Umbilical cord (tissue), 2 donors: ENCODE measurements around the gene KRTAP5-10. TPM values are rescaled to one million over a fixed set of nuclear protein-coding genes. Genes with fewer than 3 reads are reported as not detected.
"Not testable (repeated sequence)": the region's sequence is repeated elsewhere in the genome, so short reads cannot be mapped to it uniquely, and the experiment has no call there.

Source experiments
- DNase-seq: peaks from one replicate; pipeline ENCODE4 v3.0.0-alpha.2; 2015; ENCODE audit warnings: low spot score
- total RNA-seq: library from RNA; depleted of rRNA; stranded (reverse); fragments of >200 nt; gene quantifications from one replicate; pipeline ENCODE4 v1.2.3, GENCODE V29; 2014; ENCODE audit warnings: low replicate concordance; ENCODE audit not compliant: insufficient read depth

KRTAP5-10 gene
- total RNA-seq, 1 donor from 2014 or later = not detected

DNA sequence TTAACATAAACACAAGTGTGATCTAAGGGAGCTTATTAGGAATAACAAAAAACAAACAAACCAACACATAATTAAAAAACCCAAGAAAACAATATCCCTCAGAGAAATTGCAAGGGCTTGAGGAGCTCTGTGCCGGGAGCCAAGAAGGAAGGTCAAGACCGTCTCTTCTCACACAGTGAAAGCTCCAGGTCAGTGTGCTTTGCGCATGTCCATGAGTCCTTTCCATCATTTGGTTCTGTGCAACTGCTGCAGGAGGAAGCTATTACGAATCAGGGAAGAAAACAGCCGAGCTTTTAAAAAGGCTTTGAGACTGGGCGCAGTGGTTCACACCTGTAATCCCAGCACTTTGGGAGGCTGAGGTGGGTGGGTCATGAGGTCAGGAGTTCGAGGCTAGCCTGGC lies 23.0 kb upstream of the KRTAP5-10 start:
- no peak for DNase-seq

DNA sequence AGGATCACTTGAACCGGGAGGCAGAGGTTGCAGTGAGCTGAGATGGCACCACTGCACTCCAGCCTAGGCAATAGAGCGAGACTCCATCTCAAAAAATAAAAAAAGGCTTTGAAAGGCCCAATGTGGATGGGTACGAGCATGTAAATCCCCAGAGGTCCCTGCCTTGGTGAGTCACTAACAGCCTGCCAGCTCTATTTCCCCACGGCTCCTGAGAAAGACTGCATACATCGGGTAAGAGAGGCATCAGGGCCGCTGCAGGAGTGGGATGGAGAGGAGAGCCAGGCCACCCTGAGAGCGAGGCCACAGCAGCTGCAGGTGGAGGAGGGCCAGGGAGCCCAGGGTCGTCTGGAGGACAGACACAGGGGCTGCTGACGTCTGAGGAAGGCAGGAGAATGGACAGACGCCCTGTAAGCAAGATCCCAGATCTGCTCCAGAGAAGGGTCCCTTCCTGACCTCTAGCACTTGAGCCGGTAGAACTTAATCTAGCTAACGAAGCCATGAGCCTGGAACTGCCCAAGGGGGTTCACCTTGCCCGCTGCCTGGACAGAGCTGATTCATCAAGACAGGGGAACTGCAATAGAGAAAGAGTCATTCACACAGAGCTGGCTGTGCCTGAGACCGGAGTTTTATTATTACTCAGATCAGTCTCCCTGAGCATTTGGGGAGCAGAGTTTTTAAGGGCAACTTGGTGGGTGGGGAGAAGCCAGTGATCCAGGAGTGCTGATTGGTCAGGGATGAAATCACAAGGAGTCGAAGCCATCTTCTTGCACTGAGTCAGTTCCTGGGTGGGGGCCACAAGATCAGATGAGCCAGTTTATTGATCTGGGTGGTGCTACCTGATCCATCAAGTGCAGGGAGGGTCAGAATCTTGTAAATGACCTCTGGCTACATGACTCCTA lies 22.2 kb upstream of the KRTAP5-10 start:
- no peak for DNase-seq

DNA sequence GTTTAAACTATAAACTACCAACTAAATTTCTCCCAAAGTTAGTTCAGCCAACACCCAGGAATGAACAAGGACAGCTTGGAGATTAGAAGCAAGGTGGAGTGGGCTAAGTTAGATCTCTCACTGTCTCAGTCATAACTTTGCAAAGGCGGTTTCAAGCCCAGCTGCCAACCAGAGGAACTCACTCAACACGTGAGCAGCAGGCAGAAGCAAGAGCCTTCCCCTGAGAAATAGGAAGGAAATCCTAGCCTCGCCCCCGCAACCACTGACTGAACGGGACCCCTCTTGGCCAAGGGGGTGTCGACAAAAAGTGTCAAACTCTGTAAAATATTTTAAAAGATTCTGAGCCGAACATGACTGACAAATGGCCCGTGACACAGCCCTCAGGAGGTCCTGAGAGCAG lies 21.5 kb upstream of the KRTAP5-10 start:
- no peak for DNase-seq

DNA sequence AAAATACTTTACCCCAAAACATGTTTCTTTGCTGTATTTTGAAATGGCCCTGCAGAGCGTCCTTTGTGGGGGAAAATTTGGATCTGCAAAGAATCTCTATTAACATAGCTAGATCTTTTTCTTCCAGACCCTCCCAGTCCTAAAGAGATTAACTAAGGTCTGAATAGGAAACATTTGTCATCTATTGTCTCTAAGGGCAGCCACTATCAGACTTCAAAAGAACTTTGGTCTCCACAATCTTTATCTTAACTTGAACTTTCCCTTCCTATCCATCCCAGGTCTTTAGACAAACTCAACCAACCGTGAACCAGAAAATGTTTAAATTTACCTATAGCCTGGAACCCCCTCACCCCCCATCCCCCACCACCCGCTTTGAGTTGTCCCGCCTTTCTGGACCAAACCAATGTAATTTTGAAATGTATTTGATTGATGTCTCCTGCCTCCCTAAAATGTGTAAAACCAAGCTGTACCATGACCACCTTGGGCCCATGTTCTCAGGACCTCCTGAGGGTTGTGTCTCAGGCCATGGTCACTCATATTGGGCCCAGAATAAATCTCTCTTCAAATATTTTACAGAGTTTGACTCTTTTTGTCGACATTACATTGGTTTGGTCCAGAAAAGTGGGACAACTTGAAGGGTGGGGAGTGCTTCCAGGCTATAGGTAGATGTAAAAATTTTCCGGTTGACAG lies 20.7 kb upstream of the KRTAP5-10 start:
- DNase-seq = no peak

DNA sequence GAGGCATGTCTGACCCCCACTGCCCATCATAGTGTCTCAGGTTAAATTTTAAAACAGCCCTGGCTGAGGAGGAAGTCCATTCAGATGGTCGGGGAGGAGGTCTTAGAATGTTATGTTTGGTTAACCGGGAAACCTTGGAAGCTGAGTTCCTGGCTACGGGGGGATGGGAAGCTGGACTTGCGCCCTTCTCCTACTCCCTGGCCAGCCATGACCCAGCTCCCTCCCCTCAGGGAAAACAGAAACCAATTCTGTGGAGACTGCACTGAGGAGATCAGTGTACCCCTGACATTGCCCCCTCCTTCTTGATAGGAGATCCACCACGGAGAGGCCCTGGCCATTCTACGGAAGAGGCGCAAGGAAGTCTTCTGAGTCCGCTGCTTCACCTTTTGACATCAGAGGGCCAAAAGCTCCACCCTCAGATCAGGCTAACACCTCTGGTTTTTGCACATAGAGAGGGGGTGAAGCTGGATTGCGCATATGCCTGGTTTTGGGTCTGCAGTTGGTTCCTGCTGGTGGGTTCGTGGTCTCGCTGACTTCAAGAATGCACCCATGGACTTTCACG lies 19.9 kb upstream of the KRTAP5-10 start:
- DNase-seq = no peak

DNA sequence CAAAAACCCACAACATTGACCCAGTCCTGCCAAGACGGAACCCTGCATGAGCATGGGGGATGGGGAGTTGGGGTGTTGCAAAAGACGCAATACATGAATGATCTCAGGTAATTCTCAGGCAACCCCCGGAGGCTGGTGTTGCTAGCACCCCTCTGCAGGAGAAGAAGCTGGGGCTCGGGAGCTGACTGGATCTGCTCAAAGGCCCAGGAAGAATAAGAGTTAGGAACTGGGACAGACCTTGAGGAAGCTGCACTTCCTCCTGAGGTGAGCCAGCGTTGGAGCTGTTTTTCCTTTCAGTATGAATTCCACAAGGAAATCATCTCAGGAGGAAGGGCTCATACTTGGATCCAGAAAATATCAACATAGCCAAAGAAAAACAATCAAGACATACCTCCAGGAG lies 17.2 kb upstream of the KRTAP5-10 start, which contains the start of gene KRTAP5-9:
KRTAP5-9 (plus strand) TSS at position 301 of the 400 bp plus-strand sequence. CDS start 238 bp downstream, outside the sequence.
- no peak for DNase-seq

DNA sequence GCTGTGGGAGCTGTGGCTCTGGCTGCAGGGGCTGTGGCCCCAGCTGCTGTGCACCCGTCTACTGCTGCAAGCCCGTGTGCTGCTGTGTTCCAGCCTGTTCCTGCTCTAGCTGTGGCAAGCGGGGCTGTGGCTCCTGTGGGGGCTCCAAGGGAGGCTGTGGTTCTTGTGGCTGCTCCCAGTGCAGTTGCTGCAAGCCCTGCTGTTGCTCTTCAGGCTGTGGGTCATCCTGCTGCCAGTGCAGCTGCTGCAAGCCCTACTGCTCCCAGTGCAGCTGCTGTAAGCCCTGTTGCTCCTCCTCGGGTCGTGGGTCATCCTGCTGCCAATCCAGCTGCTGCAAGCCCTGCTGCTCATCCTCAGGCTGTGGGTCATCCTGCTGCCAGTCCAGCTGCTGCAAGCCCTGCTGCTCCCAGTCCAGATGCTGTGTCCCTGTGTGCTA lies 16.6 kb upstream of the KRTAP5-10 start:
- DNase-seq = no peak

DNA sequence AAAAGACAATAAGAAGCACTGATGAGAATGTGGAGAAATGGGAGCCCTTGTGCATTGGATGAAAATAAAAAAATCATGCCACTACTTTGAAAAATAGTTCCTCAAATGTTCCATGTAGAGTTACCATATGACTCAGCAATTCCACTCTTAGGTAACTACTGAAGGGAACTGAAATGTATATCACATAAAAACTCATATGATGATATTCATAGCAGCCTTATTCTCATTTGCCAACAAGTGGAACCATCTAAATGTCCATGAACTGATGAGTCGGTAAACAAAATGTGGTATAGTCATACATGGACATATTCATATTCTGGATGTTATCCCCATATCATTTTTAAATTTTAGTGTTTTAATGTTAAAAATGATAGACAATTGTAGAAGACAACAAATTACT lies 13.7 kb upstream of the KRTAP5-10 start:
- no peak for DNase-seq

DNA sequence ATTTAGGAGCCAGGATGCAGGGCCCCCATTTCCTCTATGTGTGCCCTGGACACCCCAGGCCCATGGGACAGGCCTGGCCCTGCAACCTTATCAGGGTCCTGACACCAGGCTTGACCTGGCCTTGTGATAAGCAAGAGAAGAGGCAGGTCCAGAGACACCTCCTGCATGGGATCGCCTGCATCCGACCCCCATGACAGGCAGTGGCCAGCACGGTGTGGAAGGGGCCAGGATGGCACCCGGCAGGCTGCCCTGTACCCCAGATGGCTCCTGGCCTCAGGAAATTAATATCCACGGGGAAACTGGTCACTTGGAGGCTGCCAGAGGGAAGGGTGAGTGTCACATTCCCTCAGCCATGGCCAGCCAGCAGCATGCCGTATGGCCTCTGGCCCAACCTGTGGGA lies 10.4 kb upstream of the KRTAP5-10 start:
- DNase-seq = no peak

DNA sequence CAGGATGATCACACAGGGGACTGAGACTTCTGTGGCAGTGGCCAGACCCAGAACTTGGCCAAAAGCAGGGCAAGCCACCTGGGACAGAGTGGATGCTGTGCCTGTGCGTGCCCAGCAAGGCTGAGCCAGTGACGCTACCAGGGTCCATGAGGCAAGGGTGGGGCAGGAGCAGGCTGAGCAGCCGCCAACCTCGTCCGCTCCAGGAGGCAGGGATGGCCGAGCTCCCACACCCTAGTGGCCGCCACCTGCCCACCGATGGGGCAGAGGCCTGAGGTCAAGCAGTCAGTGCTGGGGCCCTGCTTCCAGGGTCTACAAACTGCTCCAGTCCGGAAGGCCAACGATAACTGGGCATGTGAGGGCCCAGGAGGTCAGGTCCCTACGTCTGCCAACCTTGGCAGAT lies 9.9 kb upstream of the KRTAP5-10 start:
- no peak for DNase-seq

DNA sequence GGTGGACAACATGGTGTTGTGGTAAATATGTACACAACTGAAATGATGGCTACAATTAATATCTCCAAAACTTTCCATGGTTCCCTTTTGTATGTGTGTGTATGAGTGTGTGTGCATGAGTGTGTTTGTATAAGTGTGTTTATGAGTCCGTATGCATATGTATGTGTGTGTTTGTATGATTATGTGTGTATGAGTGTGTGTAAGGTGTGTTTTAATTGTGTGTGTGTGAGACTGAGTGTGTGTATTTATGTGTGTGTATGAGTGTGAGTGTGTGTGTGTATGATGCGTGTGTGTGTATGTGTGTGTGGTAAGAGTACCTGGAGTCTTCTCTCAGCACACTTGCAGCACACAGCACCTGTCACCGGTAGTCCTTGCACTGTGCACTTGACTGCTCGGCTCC lies 9.3 kb upstream of the KRTAP5-10 start:
- DNase-seq = no peak

DNA sequence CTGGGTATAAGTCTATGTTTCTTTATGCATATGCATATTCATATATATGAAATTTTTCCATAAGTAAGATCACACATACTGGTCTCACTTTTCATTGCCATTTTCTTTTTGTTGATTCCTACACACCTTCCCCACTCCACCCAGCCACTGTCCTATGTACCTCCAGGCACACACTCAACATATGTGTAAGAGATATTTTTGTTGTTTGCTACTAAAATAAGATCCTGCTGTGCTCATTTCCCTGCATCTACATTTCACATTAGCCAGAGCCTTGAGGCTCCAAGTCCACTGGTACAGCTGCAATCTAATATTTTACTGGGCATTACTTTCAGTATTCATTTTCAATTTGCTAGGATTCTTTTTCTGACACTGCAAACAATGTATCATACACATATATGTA lies 8.1 kb upstream of the KRTAP5-10 start:
- DNase-seq = no peak

DNA sequence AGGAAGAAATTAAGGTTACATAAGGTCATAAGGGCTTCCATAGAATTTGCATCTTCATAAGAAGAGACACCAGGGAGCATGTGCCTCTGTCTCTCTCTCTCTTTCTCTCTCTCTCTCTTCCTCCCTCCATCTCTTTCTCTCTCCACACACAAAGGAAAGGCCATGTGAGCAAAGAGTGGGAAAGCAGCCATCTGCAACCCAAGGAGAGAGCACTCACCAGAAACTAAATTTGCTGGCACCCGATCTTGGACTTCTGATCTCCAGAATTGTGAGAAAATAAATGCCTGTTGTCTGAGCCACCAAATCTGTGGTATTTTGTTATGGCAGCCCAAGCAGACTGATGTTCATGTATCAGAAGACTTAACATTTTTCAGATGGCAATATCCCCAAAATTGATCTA lies 6.4 kb upstream of the KRTAP5-10 start:
- DNase-seq = no peak

DNA sequence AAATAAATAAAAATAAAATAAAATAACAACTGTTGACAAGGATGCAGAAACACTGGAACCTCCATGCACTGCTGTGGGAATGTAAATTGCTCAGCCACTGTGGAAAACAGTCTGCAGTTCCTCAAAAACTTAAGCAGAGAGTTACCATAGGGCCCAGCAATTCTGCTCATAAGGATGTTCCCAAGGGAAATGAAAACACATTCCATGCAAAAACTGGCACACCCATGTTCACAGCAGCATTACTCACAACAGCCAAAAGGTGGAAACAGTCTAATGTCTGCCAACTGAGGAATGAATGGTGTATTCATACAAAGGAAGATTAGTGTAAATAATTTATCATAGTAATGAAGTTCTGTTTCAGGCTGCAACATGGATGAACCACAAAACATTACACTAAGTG lies 3.2 kb upstream of the KRTAP5-10 start:
- no peak for DNase-seq

DNA sequence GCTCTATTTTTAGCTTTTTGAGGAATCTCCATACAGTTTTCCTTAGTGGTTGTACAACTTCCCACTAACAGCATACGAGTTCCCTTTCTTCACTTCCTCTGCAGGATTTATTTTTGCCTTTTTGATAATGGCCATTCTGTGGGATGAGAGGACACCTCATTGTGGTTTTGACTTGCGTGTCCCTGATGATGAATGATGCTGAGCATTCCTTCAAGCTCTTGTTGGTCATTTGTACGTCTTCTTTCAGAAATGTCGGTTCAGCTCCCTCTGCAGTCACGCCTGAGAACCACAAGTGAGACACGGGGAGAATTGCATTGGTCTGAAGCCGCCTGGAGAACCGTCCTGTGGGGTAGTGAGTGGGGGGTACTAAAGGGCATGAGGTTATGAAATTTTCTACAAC lies 2.0 kb upstream of the KRTAP5-10 start:
- peak; percentile 15 for DNase-seq

DNA sequence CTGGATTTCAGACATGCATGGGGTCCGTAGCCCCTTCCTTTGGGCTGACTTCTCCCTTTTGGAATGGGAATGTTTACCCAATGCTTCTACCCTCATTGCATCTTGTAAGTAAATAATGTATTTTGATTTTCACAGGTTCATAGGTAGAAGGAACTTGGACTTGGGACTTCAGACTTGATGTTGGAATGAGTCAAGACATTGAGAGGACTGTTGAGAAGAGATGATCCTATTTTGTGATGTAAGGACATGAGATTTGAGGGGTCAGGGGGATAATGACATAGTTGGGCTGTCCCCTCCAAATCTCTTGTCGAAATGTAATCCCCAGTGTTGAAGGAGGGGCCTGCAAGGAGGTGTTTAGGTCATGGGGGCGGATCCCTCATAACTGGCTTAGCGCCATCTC lies 933 bp upstream of the KRTAP5-10 start:
- DNase-seq = no peak

DNA sequence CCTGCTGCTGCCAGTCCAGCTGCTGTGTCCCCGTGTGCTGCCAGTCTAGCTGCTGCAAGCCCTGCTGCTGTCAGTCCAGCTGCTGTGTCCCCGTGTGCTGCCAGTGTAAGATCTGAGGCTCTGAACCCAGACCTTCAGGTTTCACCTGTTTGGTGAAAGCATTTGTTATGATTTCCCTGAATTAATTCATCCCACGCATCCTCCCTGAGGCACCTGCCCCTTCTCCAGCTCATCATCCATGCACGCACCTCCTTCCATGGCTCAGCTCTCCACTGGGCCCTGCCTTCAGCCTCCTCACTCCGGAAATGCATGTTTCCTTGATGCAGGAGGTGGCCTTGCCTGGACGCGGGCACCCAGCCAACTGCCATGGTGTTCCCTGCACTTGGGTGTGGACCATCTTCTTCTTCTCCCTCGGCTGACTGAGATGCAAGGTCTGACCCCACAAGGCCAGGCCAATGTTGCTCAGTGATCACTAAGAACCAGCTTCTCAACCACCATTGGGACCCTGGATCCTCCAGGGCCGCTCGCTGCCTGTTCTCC lies 788 bp downstream of the KRTAP5-10 start:
- DNase-seq = no peak

DNA sequence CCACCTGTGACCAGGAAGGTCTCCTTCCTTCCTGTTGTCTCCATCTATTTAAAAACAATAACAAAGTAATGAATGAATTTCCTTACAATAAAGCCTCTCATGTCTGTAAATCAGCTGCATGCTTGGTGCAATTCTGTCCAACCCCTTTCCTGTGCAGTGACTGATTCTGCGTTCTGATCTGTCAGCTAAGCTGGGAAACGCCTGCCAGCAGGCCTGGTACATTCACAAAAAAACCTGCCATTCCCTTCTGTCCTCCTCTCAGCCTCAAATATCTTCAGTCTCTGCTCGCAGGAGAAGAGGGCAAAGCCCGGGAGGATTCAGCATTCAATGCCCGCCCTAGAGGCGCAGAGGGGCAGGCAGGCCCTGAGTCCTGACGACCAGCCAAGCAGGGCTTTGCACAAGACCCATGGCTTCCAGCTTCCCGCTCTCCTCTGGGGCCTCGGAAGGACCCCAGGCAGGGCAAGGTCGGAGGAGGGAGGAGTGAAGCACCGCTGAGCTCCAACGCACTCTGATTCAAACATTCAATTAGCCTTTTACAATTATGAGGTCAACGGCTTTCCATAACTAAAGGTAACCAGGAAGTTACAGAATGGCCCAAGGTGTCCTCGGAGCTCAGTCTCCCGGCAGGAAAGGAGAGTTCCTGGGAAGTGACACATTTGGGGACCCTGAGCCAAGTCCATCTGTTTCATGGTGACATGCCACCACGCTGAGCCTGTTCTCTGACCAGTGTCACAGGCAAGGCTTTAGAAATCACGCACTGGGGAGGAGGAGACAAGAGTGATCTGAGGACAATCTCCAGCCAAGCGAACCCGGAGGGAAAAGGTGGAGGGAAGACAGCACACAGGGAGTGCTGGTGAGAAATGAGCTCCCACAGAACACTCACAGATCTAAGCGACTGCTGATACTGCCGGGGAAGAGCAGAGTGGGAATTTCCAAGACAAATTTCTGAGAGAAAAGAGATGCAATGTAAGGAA lies 1.6 kb downstream of the KRTAP5-10 start:
- peak; percentile 8 for DNase-seq

DNA sequence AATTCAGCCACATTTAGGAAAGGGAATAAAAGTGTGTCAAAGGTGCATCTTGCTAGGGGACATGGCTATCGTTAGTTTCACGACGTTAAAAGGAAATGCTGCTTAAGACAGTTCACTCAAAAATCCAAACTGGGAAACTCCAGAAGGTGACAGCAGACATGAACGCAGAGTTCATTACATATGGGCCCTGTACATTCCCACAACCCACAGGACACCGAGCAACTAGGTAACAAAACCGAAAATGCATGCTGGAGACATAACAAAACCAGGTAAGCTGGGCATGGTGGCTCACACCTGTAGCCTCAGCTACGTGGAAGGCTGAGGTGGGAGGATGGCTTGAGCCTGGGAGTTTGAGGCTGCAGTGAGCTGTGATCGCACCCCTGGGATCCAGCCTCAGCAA lies 2.3 kb downstream of the KRTAP5-10 start:
- DNase-seq = not testable (repeated sequence)

DNA sequence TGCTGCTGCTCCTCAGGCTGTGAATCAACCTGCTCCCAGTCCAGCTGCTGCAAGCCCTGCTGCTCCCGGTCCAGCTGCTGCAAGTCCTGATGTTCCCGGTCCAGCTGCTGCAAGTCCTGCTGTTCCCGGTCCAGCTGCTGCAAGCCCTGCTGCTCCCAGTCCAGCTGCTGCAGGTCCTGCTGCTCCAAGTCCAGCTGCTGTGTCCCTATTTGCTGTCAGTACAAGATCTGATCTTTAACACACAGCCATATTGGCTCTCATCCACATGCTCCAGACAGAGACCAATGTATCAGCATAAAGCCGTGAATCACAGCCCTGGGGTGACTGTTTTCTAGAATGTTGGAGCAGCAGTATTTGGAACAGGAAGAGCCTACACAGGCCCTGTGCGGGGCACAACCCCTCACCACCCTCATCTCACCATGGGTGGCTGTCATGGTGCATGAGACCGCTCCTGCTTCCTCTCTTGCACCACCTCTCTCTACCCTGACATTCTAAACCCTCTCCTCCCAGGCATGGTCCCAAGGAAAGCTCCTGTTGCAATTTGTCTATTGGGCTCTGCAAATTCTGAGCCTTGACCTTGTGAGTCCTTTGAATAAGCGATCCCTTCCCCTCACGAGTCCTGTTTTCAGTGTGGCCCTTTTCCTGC lies 3.5 kb downstream of the KRTAP5-10 start:
- peak; percentile 82 for DNase-seq
